ENCODE results near the gene MEI1.

The MEI1 gene

DNA sequence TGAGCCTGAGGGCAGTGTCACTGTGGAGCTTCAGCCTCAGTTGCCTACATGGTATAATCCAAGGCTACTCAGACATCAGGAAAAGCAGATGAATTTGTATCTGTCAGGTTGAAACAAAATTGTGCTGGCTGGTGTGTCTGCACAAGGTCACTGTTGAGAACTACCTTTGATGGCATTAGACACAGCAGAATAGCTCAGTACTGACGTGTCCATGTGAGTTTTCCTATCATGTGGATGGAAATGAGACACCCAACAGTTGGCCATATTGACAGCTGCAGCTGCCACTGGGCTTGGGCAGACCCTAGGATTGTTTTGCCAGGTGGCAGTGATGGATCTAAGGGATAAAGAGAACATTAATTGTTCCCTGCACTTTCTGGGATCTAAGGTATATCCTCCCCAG lies 116.9 kb downstream of the MEI1 start:
- no peaks in the 10 kb centered on the region for H3K4me1 ChIP-seq (ENCODE audit: low read length)
- H3K79me2 ChIP-seq (ENCODE audit: low read length) = no peaks in the 10 kb centered on the region
- no peak overlapping the region for H3K4me2 ChIP-seq (ENCODE audit: low read length)
- no peak overlapping the region for H2AFZ ChIP-seq (ENCODE audit: low read depth, low read length)
- no peak overlapping the region for H3K27ac ChIP-seq (ENCODE audit: low read length)
- TF ChIP-seq, protein P1, sequence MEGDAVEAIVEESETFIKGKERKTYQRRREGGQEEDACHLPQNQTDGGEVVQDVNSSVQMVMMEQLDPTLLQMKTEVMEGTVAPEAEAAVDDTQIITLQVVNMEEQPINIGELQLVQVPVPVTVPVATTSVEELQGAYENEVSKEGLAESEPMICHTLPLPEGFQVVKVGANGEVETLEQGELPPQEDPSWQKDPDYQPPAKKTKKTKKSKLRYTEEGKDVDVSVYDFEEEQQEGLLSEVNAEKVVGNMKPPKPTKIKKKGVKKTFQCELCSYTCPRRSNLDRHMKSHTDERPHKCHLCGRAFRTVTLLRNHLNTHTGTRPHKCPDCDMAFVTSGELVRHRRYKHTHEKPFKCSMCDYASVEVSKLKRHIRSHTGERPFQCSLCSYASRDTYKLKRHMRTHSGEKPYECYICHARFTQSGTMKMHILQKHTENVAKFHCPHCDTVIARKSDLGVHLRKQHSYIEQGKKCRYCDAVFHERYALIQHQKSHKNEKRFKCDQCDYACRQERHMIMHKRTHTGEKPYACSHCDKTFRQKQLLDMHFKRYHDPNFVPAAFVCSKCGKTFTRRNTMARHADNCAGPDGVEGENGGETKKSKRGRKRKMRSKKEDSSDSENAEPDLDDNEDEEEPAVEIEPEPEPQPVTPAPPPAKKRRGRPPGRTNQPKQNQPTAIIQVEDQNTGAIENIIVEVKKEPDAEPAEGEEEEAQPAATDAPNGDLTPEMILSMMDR (IDR thresholded peaks at IDR 0.05; ENCODE audit: low read depth, low read length) = no peak
- TF ChIP-seq EZH2phosphoT487 (IDR thresholded peaks at IDR 0.05; ENCODE audit: low read depth) = no peak
- H3K36me3 ChIP-seq (replicated peaks; ENCODE audit: low read depth, low read length) = peaks cover 12% of the 10 kb centered on the region
- no peak overlapping the region for H3K4me3 ChIP-seq (ENCODE audit: low read length)
- H3K27me3 ChIP-seq (ENCODE audit: low read depth, low read length) = no peaks in the 10 kb centered on the region
- H4K20me1 ChIP-seq (ENCODE audit: insufficient read depth, low read length) = no peaks in the 10 kb centered on the region
- no peaks in the 10 kb centered on the region for H3K9me3 ChIP-seq (ENCODE audit: insufficient read depth, low read length)
- H3K9ac ChIP-seq (ENCODE audit: low read length) = no peak overlapping the region

DNA sequence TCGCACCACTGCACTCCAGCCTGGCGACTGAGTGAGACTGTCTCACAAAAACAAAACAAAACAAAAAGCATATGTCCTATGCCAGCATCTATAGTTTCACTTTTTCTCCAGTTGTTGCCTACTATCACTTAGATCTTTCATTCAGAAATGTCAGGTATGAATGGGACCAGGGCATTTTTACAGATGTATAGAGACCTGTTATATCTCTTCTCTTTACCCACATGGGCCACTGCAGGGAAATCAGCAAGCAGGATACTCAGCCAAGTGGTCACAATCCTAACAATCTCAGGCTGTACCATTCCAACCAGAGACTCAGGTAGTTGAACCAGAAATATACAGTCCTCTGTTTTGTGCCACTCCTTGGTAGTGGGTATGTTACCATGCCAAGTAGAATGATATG lies 117.6 kb downstream of the MEI1 start:
- Histone ChIP-seq H3K27me3 (ENCODE audit: low read depth, low read length) (no peaks in the 10 kb centered on the region), H3K4me3 (ENCODE audit: low read length) (no peak overlapping the region), H3K9ac (ENCODE audit: low read length) (no peak overlapping the region), H3K4me2 (ENCODE audit: low read length) (no peak overlapping the region), H4K20me1 (ENCODE audit: insufficient read depth, low read length) (no peaks in the 10 kb centered on the region), H3K36me3 (replicated peaks; ENCODE audit: low read depth, low read length) (peaks cover 9% of the 10 kb centered on the region), H3K4me1 (ENCODE audit: low read length) (no peaks in the 10 kb centered on the region), H3K27ac (ENCODE audit: low read length) (no peak overlapping the region), H3K9me3 (ENCODE audit: insufficient read depth, low read length) (no peaks in the 10 kb centered on the region), H3K79me2 (ENCODE audit: low read length) (no peaks in the 10 kb centered on the region), H2AFZ (ENCODE audit: low read depth, low read length) (no peak overlapping the region)
- no peak for TF ChIP-seq EZH2phosphoT487 (IDR thresholded peaks at IDR 0.05; ENCODE audit: low read depth)
- TF ChIP-seq, protein P1 (IDR thresholded peaks at IDR 0.05; ENCODE audit: low read depth, low read length) = no peak

DNA sequence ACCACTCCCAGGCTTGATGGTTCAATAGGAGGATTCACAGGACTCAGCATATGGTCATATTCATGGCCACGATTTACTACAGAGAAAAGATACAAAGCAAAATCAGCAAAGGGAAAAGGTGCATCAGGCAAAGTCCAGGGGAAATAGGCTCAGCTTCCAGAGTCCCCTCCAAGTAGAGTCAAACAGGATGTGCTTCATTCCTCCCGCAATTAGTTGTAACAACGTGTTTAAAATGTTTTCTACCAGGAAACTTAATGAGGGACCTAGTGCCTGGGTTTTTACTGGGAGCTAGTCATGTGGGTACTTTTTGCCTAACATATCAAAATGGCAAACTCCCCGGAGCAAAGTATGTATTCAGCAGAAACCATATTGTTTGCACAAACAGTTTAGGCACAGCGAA lies 118.7 kb downstream of the MEI1 start:
- H3K9me3 ChIP-seq (ENCODE audit: insufficient read depth, low read length) = no peaks in the 10 kb centered on the region
- H3K9ac ChIP-seq (ENCODE audit: low read length) = no peak overlapping the region
- no peaks in the 10 kb centered on the region for H4K20me1 ChIP-seq (ENCODE audit: insufficient read depth, low read length)
- no peak overlapping the region for H3K27ac ChIP-seq (ENCODE audit: low read length)
- no peaks in the 10 kb centered on the region for H3K4me1 ChIP-seq (ENCODE audit: low read length)
- H3K79me2 ChIP-seq (ENCODE audit: low read length) = no peaks in the 10 kb centered on the region
- peaks cover 8% of the 10 kb centered on the region for H3K36me3 ChIP-seq (replicated peaks; ENCODE audit: low read depth, low read length)
- no peak overlapping the region for H3K4me2 ChIP-seq (ENCODE audit: low read length)
- no peaks in the 10 kb centered on the region for H3K27me3 ChIP-seq (ENCODE audit: low read depth, low read length)
- H2AFZ ChIP-seq (ENCODE audit: low read depth, low read length) = no peak overlapping the region
- TF ChIP-seq EZH2phosphoT487 (IDR thresholded peaks at IDR 0.05; ENCODE audit: low read depth) = no peak
- TF ChIP-seq, protein P1 (IDR thresholded peaks at IDR 0.05; ENCODE audit: low read depth, low read length) = no peak
- H3K4me3 ChIP-seq (ENCODE audit: low read length) = no peak overlapping the region

DNA sequence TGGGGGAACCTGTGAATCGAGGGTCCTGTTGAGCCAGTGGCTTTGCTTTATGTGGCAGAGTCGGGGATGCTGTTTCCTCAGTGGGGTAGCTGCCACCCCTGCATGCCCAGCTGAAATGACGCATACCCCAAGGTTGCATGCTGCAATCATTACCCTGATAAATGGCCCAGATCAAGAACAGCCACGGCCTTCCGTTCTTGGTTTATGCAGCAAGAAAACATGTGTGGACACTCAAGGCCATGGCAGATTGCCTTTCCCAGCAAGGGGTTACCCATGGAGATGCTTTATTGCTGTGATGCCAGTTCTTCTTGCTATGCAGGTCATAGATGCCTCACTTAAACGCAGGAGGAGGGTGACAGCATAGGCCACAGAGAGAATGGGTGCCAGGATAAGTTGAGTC lies 119.3 kb downstream of the MEI1 start:
- Histone ChIP-seq H3K27me3 (ENCODE audit: low read depth, low read length) (no peaks in the 10 kb centered on the region), H3K4me2 (ENCODE audit: low read length) (no peak overlapping the region), H2AFZ (ENCODE audit: low read depth, low read length) (no peak overlapping the region), H3K9ac (ENCODE audit: low read length) (no peak overlapping the region), H3K27ac (ENCODE audit: low read length) (no peak overlapping the region), H4K20me1 (ENCODE audit: insufficient read depth, low read length) (no peaks in the 10 kb centered on the region), H3K4me3 (ENCODE audit: low read length) (no peak overlapping the region), H3K4me1 (ENCODE audit: low read length) (no peaks in the 10 kb centered on the region), H3K9me3 (ENCODE audit: insufficient read depth, low read length) (no peaks in the 10 kb centered on the region), H3K79me2 (ENCODE audit: low read length) (no peaks in the 10 kb centered on the region), H3K36me3 (replicated peaks; ENCODE audit: low read depth, low read length) (peaks cover 3% of the 10 kb centered on the region)
- TF ChIP-seq, protein P1 (IDR thresholded peaks at IDR 0.05; ENCODE audit: low read depth, low read length) = no peak
- TF ChIP-seq EZH2phosphoT487 (IDR thresholded peaks at IDR 0.05; ENCODE audit: low read depth) = no peak

Data from OCI-LY3 (cell line).